BJ (cell line): Measurements from ENCODE around the gene ZFAND3. TPM values are rescaled to one million over a fixed set of nuclear protein-coding genes. Genes with fewer than 3 reads are reported as not detected.
"Not testable (repeated sequence)": the region's sequence is repeated elsewhere in the genome, so short reads cannot be mapped to it uniquely, and the experiment has no call there.

Source experiments
- CTCF ChIA-PET: fragments of 350-600 bp; formaldehyde crosslinking; extraction: SDS; loops from one replicate; lab custom pipeline; 2021; ENCODE audit warnings: antibody characterized with exemption, inconsistent platforms; lab: Yijun Ruan, JAX
- POLR2A ChIA-PET: fragments of 300-600 bp; sonication (Branson Sonifier 250); formaldehyde crosslinking; extraction: SDS; loops from one replicate; lab custom pipeline; 2021; ENCODE audit warnings: antibody characterized with exemption; lab: Charles Lee
- DNase-seq: peaks from one replicate; pipeline ENCODE4 v3.0.0-alpha.2; 2011; ENCODE audit warnings: low read depth
- H3K27me3 ChIP-seq: 2 replicates; pipeline ENCODE4 v1.6.0; 2011; ENCODE audit warnings: low read length; ENCODE audit not compliant: control insufficient read depth, insufficient read depth
- H3K36me3 ChIP-seq: 2 replicates; pipeline ENCODE4 v1.5.1; 2011; ENCODE audit warnings: low read length; ENCODE audit not compliant: control insufficient read depth, insufficient read depth
- H3K4me3 ChIP-seq: 2 replicates; pipeline ENCODE4 v1.5.1; 2011; ENCODE audit warnings: low read depth, mild to moderate bottlenecking, control low read depth, low read length
- polyA plus RNA-seq: library from polyadenylated mRNA; depleted of rRNA; stranded (reverse); fragments of >200 nt; gene quantifications from 2 replicates; pipeline ENCODE4 v1.2.3, GENCODE V29; 2011
- TF ChIP-seq, protein P1 (sequence below): IDR thresholded peaks from 2 replicates; pipeline ENCODE4 v1.5.1; 2011; ENCODE audit warnings: low read depth, mild to moderate bottlenecking, control low read depth, inconsistent platforms, low read length, moderate library complexity; ENCODE audit not compliant: insufficient read depth

ZFAND3 gene
- polyA plus RNA-seq, 1 experiment = 15.5 TPM

DNA sequence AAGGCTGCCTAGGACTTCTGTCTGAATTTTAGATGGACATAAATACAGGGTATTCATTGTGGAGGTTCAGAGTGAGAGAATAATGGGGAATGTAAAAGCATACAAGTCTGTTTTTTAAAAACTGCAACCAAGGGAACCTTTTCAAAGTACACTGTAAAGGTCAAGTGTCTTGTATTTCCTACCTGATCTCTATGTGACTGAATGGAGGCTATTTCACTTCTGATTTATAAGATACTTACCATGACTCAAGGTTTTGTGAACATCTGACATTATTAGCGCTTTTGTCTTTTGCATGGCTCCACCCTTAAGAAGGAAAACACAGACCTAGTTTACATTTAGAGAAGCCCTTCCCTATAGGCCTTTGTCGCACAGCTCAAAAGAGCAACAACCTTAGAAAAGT is 126.5 kb downstream of the ZFAND3 start:
- Histone ChIP-seq H3K27me3 (no peaks in the 10 kb centered on the region), H3K36me3 (no peaks in the 10 kb centered on the region), H3K4me3 (no peak overlapping the region)
- POLR2A ChIA-PET = no interaction called here
- CTCF ChIA-PET = no interaction called here
- TF ChIP-seq, protein P1, sequence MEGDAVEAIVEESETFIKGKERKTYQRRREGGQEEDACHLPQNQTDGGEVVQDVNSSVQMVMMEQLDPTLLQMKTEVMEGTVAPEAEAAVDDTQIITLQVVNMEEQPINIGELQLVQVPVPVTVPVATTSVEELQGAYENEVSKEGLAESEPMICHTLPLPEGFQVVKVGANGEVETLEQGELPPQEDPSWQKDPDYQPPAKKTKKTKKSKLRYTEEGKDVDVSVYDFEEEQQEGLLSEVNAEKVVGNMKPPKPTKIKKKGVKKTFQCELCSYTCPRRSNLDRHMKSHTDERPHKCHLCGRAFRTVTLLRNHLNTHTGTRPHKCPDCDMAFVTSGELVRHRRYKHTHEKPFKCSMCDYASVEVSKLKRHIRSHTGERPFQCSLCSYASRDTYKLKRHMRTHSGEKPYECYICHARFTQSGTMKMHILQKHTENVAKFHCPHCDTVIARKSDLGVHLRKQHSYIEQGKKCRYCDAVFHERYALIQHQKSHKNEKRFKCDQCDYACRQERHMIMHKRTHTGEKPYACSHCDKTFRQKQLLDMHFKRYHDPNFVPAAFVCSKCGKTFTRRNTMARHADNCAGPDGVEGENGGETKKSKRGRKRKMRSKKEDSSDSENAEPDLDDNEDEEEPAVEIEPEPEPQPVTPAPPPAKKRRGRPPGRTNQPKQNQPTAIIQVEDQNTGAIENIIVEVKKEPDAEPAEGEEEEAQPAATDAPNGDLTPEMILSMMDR = no peak
- no peak for DNase-seq

DNA sequence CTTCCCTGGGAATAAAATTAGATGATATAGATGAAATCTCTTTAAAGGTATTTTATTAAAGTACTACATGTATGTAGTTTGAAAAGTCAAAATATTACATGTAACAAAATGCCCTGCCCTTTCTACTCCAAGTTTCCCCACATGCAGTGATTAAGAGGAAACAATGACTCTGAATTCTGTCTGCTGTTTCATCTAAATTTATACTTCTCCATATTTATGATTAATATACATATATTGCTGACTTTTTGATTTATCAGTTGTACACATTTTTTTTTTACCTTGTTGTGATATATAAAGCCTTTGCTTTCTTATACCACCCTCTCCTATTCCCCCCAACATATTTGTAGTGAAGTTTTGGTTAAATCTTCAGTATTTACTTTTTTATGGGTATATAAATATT is 127.9 kb downstream of the ZFAND3 start:
- Histone ChIP-seq H3K4me3 (no peak overlapping the region), H3K36me3 (no peaks in the 10 kb centered on the region), H3K27me3 (no peaks in the 10 kb centered on the region)
- ChIA-PET POLR2A (no interaction called here), CTCF (no interaction called here)
- no peak for DNase-seq
- TF ChIP-seq, protein P1 = no peak

DNA sequence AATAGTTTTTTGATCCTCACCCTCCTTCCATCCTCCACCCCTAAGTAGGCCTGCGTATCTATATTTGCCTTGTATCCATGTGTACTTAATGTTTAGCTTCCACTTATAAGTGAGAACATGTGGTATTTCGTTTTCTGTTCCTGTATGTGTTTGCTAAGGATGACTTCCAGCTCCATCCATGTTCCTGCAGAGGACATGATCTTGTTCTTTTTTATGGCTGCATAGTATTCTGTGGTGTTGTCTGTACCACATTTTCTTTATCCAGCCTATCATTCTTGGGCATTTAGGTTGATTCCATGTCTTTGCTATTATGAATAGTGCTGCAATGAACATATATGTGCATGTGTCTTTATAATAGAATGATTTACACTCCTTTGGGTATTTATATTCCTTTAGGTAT is 129.1 kb downstream of the ZFAND3 start:
- H3K27me3 ChIP-seq, POLR2A ChIA-PET, H3K4me3 ChIP-seq, H3K36me3 ChIP-seq, DNase-seq, CTCF ChIA-PET: not testable (repeated sequence)

DNA sequence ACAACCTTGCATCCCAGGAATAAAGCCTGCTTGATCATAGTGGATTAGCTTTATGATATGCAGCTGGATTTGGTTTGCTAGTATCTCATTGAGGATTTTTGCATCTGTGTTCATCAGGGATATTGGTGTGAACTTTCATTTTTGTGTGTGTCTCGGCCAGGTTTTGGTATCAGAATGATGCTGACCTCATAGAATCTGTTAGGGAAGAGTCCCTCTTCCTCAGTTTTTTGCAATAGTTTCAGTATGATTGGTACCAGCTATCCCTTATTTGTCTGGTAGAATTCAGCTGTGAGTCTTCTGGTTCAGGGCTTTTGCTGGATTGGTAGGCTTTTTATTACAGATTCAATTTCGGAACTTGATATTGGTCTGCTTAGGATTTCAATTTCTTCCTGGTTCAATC is 132.5 kb downstream of the ZFAND3 start:
- ChIA-PET CTCF (interaction anchor here (1.6 kb wide), 1 partner anchor 9 kb away, joined by 3 read pairs; no protein-coding TSS in a partner anchor), POLR2A (no interaction called here)
- no peaks in the 10 kb centered on the region for H3K36me3 ChIP-seq
- TF ChIP-seq, protein P1 = no peak
- no peaks in the 10 kb centered on the region for H3K27me3 ChIP-seq
- H3K4me3 ChIP-seq = no peak overlapping the region
- DNase-seq = no peak

DNA sequence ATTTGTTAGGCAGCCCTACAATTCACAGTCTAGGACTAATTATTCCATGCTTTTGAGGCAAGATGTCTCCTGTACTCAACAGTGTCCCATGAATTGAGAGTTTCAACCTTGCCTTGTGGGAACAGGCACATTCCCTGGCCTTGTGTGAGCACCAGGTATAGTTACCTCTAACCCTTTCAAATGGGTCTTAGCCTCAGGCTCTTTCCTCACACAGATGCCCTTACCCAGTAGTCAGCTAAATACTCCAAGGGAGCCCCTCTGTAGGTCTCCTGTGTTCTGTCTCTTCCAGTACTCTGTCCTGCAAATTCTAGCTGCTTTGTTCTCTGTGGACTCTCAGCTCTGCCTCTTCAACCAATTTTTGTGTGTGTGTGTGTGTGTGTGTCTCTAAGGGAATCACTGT is 135.3 kb downstream of the ZFAND3 start:
- CTCF ChIA-PET = no interaction called here
- Histone ChIP-seq H3K36me3 (no peaks in the 10 kb centered on the region), H3K27me3 (no peaks in the 10 kb centered on the region), H3K4me3 (no peak overlapping the region)
- no peak for DNase-seq
- TF ChIP-seq, protein P1 = no peak
- POLR2A ChIA-PET = no interaction called here

DNA sequence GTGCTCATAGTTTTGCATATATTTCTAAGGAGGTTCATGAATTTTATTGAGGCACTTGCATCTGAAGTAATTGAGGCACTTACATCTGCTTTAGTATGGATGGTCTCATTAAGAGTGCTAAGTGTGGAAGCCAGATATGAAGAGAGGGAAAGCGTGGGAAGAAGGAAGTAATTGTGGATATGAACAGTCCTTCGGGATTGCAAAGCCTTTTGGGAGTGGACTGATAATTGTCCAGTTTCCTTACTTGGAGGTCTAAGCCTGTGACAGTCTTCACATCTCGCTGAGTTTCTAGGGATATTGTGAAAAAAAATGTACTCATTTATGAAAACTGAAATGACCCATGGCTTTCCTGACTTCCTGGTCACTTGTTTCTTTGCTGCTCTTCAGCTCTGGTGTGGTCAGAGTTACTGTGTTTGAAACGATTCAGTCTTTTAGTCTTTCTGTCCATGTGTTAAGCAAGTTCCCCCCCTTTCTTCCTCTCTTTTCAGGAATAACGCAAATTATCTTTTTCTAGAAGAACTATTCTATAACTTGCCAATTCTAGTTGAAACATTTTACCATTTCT is 137.3 kb downstream of the ZFAND3 start:
- Histone ChIP-seq H3K4me3 (no peak overlapping the region), H3K27me3 (no peaks in the 10 kb centered on the region), H3K36me3 (no peaks in the 10 kb centered on the region)
- POLR2A ChIA-PET = no interaction called here
- TF ChIP-seq, protein P1 = no peak
- no peak for DNase-seq
- CTCF ChIA-PET = no interaction called here
